Neural progenitor cell (in vitro differentiated cells): ENCODE measurements around the gene MRTFB. TPM values are rescaled to one million over a fixed set of nuclear protein-coding genes. Genes with fewer than 3 reads are reported as not detected.

Experiments
- DNase-seq: peaks from one replicate; pipeline ENCODE4 v3.0.0-alpha.2; 2016; ENCODE audit warnings: low spot score
- H2AFZ ChIP-seq: fragments of 200-600 bp; sonication (generic); replicated peaks from 2 replicates; pipeline ENCODE4 v1.6.1; 2016; ENCODE audit warnings: antibody characterized with exemption
- H3F3A ChIP-seq: fragments of 200-600 bp; sonication (generic); 2 replicates; pipeline ENCODE4 v1.6.1; 2016; ENCODE audit warnings: antibody characterized with exemption, low read depth
- H3K27ac ChIP-seq: fragments of 200-600 bp; sonication (generic); 2 replicates; pipeline ENCODE4 v1.5.1; 2016; ENCODE audit warnings: mild to moderate bottlenecking
- H3K27me3 ChIP-seq: fragments of 200-600 bp; sonication (generic); 2 replicates; pipeline ENCODE4 v1.6.1; 2016; ENCODE audit warnings: mild to moderate bottlenecking, moderate library complexity
- H3K36me3 ChIP-seq: fragments of 200-600 bp; sonication (generic); 2 replicates; pipeline ENCODE4 v1.5.1; 2016
- H3K4me1 ChIP-seq: fragments of 200-600 bp; sonication (generic); 2 replicates; pipeline ENCODE4 v1.6.1; 2016; ENCODE audit warnings: mixed run types
- H3K4me2 ChIP-seq: fragments of 200-600 bp; sonication (generic); 2 replicates; pipeline ENCODE4 v1.6.1; 2016
- H3K4me3 ChIP-seq: fragments of 200-600 bp; sonication (generic); 2 replicates; pipeline ENCODE4 v1.5.1; 2016
- H3K79me2 ChIP-seq: fragments of 200-600 bp; sonication (generic); 2 replicates; pipeline ENCODE4 v1.6.1; 2016; ENCODE audit warnings: low read depth
- H3K9ac ChIP-seq: fragments of 200-600 bp; sonication (generic); 2 replicates; pipeline ENCODE4 v1.6.1; 2016
- H3K9me3 ChIP-seq: fragments of 200-600 bp; sonication (generic); 2 replicates; pipeline ENCODE4 v1.5.1; 2016; ENCODE audit warnings: low read depth
- H4K20me1 ChIP-seq: fragments of 200-600 bp; sonication (generic); 2 replicates; pipeline ENCODE4 v1.6.1; 2016; ENCODE audit warnings: low read depth
- H3K27ac Mint-ChIP-seq: 3 replicates; pipeline ENCODE4 v1.8.0; 2021; ENCODE audit warnings: mixed read lengths
- H3K27me3 Mint-ChIP-seq: 2 replicates; pipeline ENCODE4 v1.8.0; 2022; ENCODE audit warnings: low read depth, mild to moderate bottlenecking, inconsistent platforms, moderate library complexity, mixed read lengths; ENCODE audit not compliant: insufficient read depth
- H3K36me3 Mint-ChIP-seq: 3 replicates; pipeline ENCODE4 v1.8.0; 2021; ENCODE audit warnings: mixed read lengths
- H3K4me1 Mint-ChIP-seq: 3 replicates; pipeline ENCODE4 v1.8.0; 2021; ENCODE audit warnings: mixed read lengths
- H3K4me3 Mint-ChIP-seq: 3 replicates; pipeline ENCODE4 v1.8.0; 2021; ENCODE audit warnings: mild to moderate bottlenecking, moderate library complexity, mixed read lengths
- H3K9me3 Mint-ChIP-seq: 3 replicates; pipeline ENCODE4 v1.8.0; 2020; ENCODE audit warnings: mixed read lengths
- EZH2 ChIP-seq: fragments of 200-600 bp; sonication (generic); IDR thresholded peaks from 2 replicates; pipeline ENCODE4 v1.6.1; 2017; ENCODE audit warnings: antibody characterized with exemption, mild to moderate bottlenecking, moderate library complexity
- EZH2phosphoT487 ChIP-seq: fragments of 200-600 bp; sonication (generic); IDR thresholded peaks from 2 replicates; pipeline ENCODE4 v1.6.1; 2017; ENCODE audit warnings: antibody characterized with exemption
- total RNA-seq: library from RNA; depleted of rRNA; stranded (reverse); fragments of >200 nt; gene quantifications from 2 replicates; pipeline ENCODE4 v1.2.3, GENCODE V29; 2015; ENCODE audit warnings: low replicate concordance
- TF ChIP-seq, protein P1 (sequence below): fragments of 200-600 bp; sonication (generic); IDR thresholded peaks from 2 replicates; pipeline ENCODE4 v1.5.1; 2017; ENCODE audit warnings: antibody characterized with exemption, mild to moderate bottlenecking

The MRTFB gene
- total RNA-seq, 1 donor from 2014 or later: 26.8 TPM

DNA sequence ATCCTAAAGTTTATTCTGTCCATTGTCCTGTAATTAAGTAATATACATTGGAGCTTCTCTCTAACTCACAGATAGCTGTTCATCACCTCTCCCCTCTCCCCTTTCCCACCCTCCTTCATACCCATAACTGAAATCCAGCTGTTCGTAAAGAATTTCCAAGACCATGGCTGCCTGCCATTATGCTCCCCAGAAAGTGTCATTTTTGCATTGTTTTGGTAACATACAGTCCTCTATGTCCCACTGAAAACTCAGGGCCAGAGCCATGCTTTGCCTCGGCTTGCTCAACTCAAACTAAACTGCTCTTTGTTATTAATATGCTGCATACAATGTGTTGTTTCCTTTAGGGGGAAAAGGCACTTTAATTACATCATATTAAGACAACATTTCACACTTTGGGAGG lies 132.0 kb downstream of the MRTFB start:
- H3K4me3 ChIP-seq: no peak overlapping the region
- no peaks in the 10 kb centered on the region for H3K9me3 ChIP-seq
- no peak overlapping the region for H2AFZ ChIP-seq
- no peak for DNase-seq
- no peaks in the 10 kb centered on the region for H3K4me1 Mint-ChIP-seq
- H3F3A ChIP-seq: no peaks in the 10 kb centered on the region
- H3K27ac Mint-ChIP-seq: peak overlapping the region; percentile 7
- H3K4me2 ChIP-seq: no peak overlapping the region
- no peaks in the 10 kb centered on the region for H3K27me3 Mint-ChIP-seq
- H3K36me3 ChIP-seq: no peaks in the 10 kb centered on the region
- peaks cover 9% of the 10 kb centered on the region for H4K20me1 ChIP-seq
- peaks cover 2% of the 10 kb centered on the region for H3K36me3 Mint-ChIP-seq
- no peak overlapping the region for H3K27ac ChIP-seq
- H3K27me3 ChIP-seq: no peaks in the 10 kb centered on the region
- TF ChIP-seq EZH2phosphoT487: no peak
- TF ChIP-seq, protein P1, sequence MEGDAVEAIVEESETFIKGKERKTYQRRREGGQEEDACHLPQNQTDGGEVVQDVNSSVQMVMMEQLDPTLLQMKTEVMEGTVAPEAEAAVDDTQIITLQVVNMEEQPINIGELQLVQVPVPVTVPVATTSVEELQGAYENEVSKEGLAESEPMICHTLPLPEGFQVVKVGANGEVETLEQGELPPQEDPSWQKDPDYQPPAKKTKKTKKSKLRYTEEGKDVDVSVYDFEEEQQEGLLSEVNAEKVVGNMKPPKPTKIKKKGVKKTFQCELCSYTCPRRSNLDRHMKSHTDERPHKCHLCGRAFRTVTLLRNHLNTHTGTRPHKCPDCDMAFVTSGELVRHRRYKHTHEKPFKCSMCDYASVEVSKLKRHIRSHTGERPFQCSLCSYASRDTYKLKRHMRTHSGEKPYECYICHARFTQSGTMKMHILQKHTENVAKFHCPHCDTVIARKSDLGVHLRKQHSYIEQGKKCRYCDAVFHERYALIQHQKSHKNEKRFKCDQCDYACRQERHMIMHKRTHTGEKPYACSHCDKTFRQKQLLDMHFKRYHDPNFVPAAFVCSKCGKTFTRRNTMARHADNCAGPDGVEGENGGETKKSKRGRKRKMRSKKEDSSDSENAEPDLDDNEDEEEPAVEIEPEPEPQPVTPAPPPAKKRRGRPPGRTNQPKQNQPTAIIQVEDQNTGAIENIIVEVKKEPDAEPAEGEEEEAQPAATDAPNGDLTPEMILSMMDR: no peak
- no peak for TF ChIP-seq EZH2
- H3K79me2 ChIP-seq: no peaks in the 10 kb centered on the region
- H3K4me1 ChIP-seq: no peaks in the 10 kb centered on the region
- no peaks in the 10 kb centered on the region for H3K9me3 Mint-ChIP-seq
- H3K4me3 Mint-ChIP-seq: no peak overlapping the region
- no peak overlapping the region for H3K9ac ChIP-seq

DNA sequence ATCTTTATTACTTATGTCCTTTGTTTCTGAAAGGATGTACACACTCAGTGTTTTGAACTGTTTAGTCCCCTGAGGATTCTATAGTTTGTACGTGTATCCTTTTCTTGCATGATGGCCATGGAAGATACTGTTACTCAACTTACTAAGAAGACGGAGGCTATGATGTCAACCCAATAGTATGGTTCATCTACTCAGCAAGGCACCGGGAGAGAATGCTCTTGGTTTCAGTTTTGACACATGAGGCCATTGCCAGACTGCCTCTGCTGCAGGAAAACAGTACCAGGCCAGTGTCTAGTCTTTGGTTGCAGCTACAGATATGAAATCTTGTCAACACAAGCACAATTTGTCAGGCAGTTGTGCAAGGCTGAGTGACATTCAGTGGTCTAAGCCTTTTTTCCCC lies 134.5 kb downstream of the MRTFB start:
- Mint-ChIP-seq H3K36me3 (peaks cover 5% of the 10 kb centered on the region), H3K4me1 (no peaks in the 10 kb centered on the region), H3K4me3 (no peak overlapping the region), H3K27ac (no peak overlapping the region), H3K27me3 (no peaks in the 10 kb centered on the region), H3K9me3 (no peaks in the 10 kb centered on the region)
- Histone ChIP-seq H3K79me2 (no peaks in the 10 kb centered on the region), H3F3A (no peaks in the 10 kb centered on the region), H3K4me3 (no peak overlapping the region), H3K4me1 (no peaks in the 10 kb centered on the region), H4K20me1 (peaks cover 8% of the 10 kb centered on the region), H3K4me2 (no peak overlapping the region), H3K27me3 (no peaks in the 10 kb centered on the region), H3K9me3 (no peaks in the 10 kb centered on the region), H3K27ac (no peak overlapping the region), H3K36me3 (no peaks in the 10 kb centered on the region), H3K9ac (no peak overlapping the region), H2AFZ (no peak overlapping the region)
- TF ChIP-seq EZH2phosphoT487: no peak
- TF ChIP-seq EZH2: no peak
- TF ChIP-seq, protein P1: no peak
- DNase-seq: no peak

DNA sequence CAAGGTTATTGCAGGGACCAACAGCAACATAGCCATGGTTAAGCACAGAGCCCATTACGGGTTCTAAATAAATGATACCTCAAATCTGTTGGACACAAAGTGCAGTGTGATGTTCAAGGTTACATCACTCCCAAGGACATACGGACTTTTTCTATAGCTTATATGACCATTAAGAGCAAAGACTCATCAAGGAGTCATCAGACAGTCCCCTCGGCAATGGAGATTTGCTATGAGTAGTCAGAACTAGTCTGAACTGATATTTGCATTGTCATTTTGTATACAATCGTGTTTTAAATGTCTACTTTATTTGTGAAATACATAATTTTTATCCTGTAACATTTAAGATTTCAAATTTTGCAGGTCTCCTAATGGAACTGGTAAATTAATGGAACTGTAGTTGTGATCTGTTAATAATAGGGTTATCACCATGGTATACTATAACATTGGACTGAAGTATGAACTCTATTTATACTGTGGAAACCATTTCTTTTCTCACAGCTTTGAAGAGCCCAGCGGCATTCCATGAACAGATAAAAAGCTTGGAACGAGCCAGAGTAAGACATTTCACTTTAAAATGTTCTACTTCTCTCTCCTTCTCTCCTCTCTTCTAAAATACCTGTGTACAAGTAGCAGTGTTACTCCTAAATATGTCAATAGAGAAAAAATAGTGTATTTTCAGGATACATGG lies 140.9 kb downstream of the MRTFB start:
- Histone ChIP-seq H3K9me3 (no peaks in the 10 kb centered on the region), H2AFZ (no peak overlapping the region), H4K20me1 (peaks cover 8% of the 10 kb centered on the region), H3K27me3 (no peaks in the 10 kb centered on the region), H3K4me2 (no peak overlapping the region), H3K36me3 (peaks cover 8% of the 10 kb centered on the region), H3K27ac (no peak overlapping the region), H3K4me3 (no peak overlapping the region), H3K4me1 (no peaks in the 10 kb centered on the region), H3F3A (no peaks in the 10 kb centered on the region), H3K79me2 (no peaks in the 10 kb centered on the region), H3K9ac (no peak overlapping the region)
- no peaks in the 10 kb centered on the region for H3K27me3 Mint-ChIP-seq
- DNase-seq: no peak
- peaks cover 27% of the 10 kb centered on the region for H3K36me3 Mint-ChIP-seq
- TF ChIP-seq EZH2: no peak
- TF ChIP-seq, protein P1: no peak
- TF ChIP-seq EZH2phosphoT487: no peak
- H3K4me3 Mint-ChIP-seq: no peak overlapping the region
- H3K4me1 Mint-ChIP-seq: no peaks in the 10 kb centered on the region
- H3K27ac Mint-ChIP-seq: no peak overlapping the region
- H3K9me3 Mint-ChIP-seq: no peaks in the 10 kb centered on the region
